Astrocyte of the cerebellum (primary cell): Measurements from ENCODE around the gene NPB.

Experiments used
- DNase-seq: peaks from one replicate; pipeline ENCODE4 v3.0.0-alpha.2; 2011; ENCODE audit warnings: low read depth
- H3K4me3 ChIP-seq: 2 replicates; pipeline ENCODE4 v1.5.1; 2011; ENCODE audit warnings: mild to moderate bottlenecking, low read depth, low read length, moderate library complexity
- CTCF ChIP-seq: IDR thresholded peaks from 2 replicates; pipeline ENCODE4 v1.5.1; 2012; ENCODE audit warnings: low read length, low read depth, moderate library complexity, mild to moderate bottlenecking; ENCODE audit errors: missing control alignments
- in situ Hi-C: cut with HindIII; loops from 2 replicates; pipeline ENCODE4 v1.10.0; 2017; ENCODE audit warnings: low sequenced_read_pairs

Gene NPB

GRCh38 chr17:81923302-81924260 lies 21.5 kb downstream of the NPB start:
- DNase-seq, result no peak
- no peak for TF ChIP-seq CTCF
- peak overlapping the region; percentile 26 for H3K4me3 ChIP-seq
- in situ Hi-C loops, result no loop called here

GRCh38 chr17:81924557-81925532 lies 22.8 kb downstream of the NPB start:
- DNase-seq, result no peak
- in situ Hi-C loops, result no loop called here
- H3K4me3 ChIP-seq, result no peak overlapping the region
- no peak for TF ChIP-seq CTCF

- peak overlapping the region; percentile 79 for H3K4me3 ChIP-seq
- in situ Hi-C loops, result no loop called here
Observed at GRCh38 chr17:81925860-81926450, 23.9 kb downstream of the NPB start.

GRCh38 chr17:81926451-81927151 lies 24.6 kb downstream of the NPB start:
- in situ Hi-C loops, result no loop called here
- DNase-seq, result peak; percentile 38
- peak overlapping the region; percentile 79 for H3K4me3 ChIP-seq
- no peak for TF ChIP-seq CTCF

More at GRCh38 chr17:81925860-81926450, 23.9 kb downstream of the NPB start:
- DNase-seq, result no peak
- no peak for TF ChIP-seq CTCF

- DNase-seq, result no peak
- no peak for TF ChIP-seq CTCF
- H3K4me3 ChIP-seq, result peak overlapping the region; percentile 79
- in situ Hi-C loops, result no loop called here
Observed at GRCh38 chr17:81927152-81927652, 25.2 kb downstream of the NPB start.
